HEK293 (cell line): Measurements from ENCODE around the gene PPP1R11.

Source experiments
- CTCF ChIA-PET: fragments of 350-600 bp; formaldehyde crosslinking; extraction: SDS; loops from one replicate; lab custom pipeline; 2021; ENCODE audit warnings: antibody characterized with exemption; lab: Yijun Ruan, JAX
- POLR2A ChIA-PET: fragments of 300-600 bp; formaldehyde crosslinking; extraction: SDS; loops from one replicate; lab custom pipeline; 2020; ENCODE audit warnings: antibody characterized with exemption, inconsistent platforms; lab: Yijun Ruan, JAX
- H3K27ac ChIP-seq: fragments of 200-500 bp; sonication (Bioruptor generic); 2 replicates; pipeline ENCODE4 v1.5.1; 2014; ENCODE audit warnings: low read depth, low read length, control low read depth, inconsistent platforms; ENCODE audit errors: extremely low read depth
- H3K36me3 ChIP-seq, 2 experiments: fragments of 200-500 bp in 1 of 2; sonication (Bioruptor generic) in 1 of 2; 1 replicate in 1 of 2; 2 replicates in 1 of 2; pipeline ENCODE4 v1.5.1; 2014 to 2017; ENCODE audit warnings: inconsistent platforms in 2 of 2, low read length in 2 of 2; ENCODE audit not compliant: control insufficient read depth in 2 of 2, insufficient read depth in 1 of 2
- H3K4me1 ChIP-seq: fragments of 200-500 bp; sonication (Bioruptor generic); 2 replicates; pipeline ENCODE4 v1.5.1; 2014; ENCODE audit warnings: mild to moderate bottlenecking, low read length, inconsistent platforms; ENCODE audit not compliant: control insufficient read depth, insufficient read depth
- H3K4me3 ChIP-seq: 2 replicates; pipeline ENCODE4 v1.5.1; 2011; ENCODE audit warnings: low read depth, mild to moderate bottlenecking, control low read depth, low read length, moderate library complexity
- H3K9me3 ChIP-seq: fragments of 200-500 bp; sonication (Bioruptor generic); 2 replicates; pipeline ENCODE4 v1.5.1; 2014; ENCODE audit warnings: low read depth, low read length, inconsistent platforms; ENCODE audit not compliant: control insufficient read depth, insufficient read depth
- GLI4 ChIP-seq: fragments of 450-650 bp; formaldehyde crosslinking; IDR thresholded peaks from 2 replicates; pipeline ENCODE4 v1.5.1; 2016; ENCODE audit warnings: missing biosample characterization, missing genetic modification characterization
- HOXC10 ChIP-seq: sonication (generic); formaldehyde crosslinking; IDR thresholded peaks from 2 replicates; pipeline ENCODE4 v1.8.1; 2023; ENCODE audit warnings: mild to moderate bottlenecking, missing genetic modification reagents
- INSM2 ChIP-seq: fragments of 450-650 bp; formaldehyde crosslinking; IDR thresholded peaks from 2 replicates; pipeline ENCODE4 v1.5.1; 2016; ENCODE audit warnings: missing biosample characterization, missing genetic modification characterization
- PRDM10 ChIP-seq: fragments of 450-650 bp; formaldehyde crosslinking; IDR thresholded peaks from 2 replicates; pipeline ENCODE4 v1.5.1; 2016; ENCODE audit warnings: missing biosample characterization, missing genetic modification characterization
- SCRT1 ChIP-seq: fragments of 450-650 bp; formaldehyde crosslinking; IDR thresholded peaks from 2 replicates; pipeline ENCODE4 v1.5.1; 2016; ENCODE audit warnings: missing biosample characterization, missing genetic modification characterization, borderline replicate concordance
- ZNF157 ChIP-seq: fragments of 450-650 bp; formaldehyde crosslinking; IDR thresholded peaks from 2 replicates; pipeline ENCODE4 v1.5.1; 2016; ENCODE audit warnings: missing biosample characterization, missing genetic modification characterization
- ZNF174 ChIP-seq: fragments of 450-650 bp; formaldehyde crosslinking; IDR thresholded peaks from 2 replicates; pipeline ENCODE4 v1.5.0; 2017; ENCODE audit warnings: missing biosample characterization, mild to moderate bottlenecking, missing genetic modification characterization
- ZNF202 ChIP-seq: fragments of 450-650 bp; formaldehyde crosslinking; IDR thresholded peaks from 2 replicates; pipeline ENCODE4 v1.5.1; 2016; ENCODE audit warnings: missing biosample characterization, missing genetic modification characterization, borderline replicate concordance
- ZNF23 ChIP-seq: fragments of 450-650 bp; formaldehyde crosslinking; IDR thresholded peaks from 2 replicates; pipeline ENCODE4 v1.5.1; 2016; ENCODE audit warnings: missing biosample characterization, missing genetic modification characterization, borderline replicate concordance
- ZNF398 ChIP-seq: fragments of 450-650 bp; formaldehyde crosslinking; IDR thresholded peaks from 2 replicates; pipeline ENCODE4 v1.5.1; 2017; ENCODE audit warnings: missing biosample characterization, missing genetic modification characterization
- ZNF404 ChIP-seq: fragments of 450-650 bp; formaldehyde crosslinking; IDR thresholded peaks from 2 replicates; pipeline ENCODE4 v1.5.1; 2017; ENCODE audit warnings: missing biosample characterization, missing genetic modification characterization
- ZNF549 ChIP-seq: fragments of 450-650 bp; IDR thresholded peaks from 2 replicates; pipeline ENCODE4 v1.5.1; 2018; ENCODE audit warnings: missing biosample characterization, missing genetic modification characterization, mild to moderate bottlenecking, inconsistent platforms, moderate library complexity
- ZNF600 ChIP-seq: fragments of 450-650 bp; formaldehyde crosslinking; IDR thresholded peaks from 2 replicates; pipeline ENCODE4 v1.5.1; 2016; ENCODE audit warnings: missing biosample characterization, missing genetic modification characterization
- ZNF621 ChIP-seq: fragments of 450-650 bp; formaldehyde crosslinking; IDR thresholded peaks from 2 replicates; pipeline ENCODE4 v1.5.1; 2017; ENCODE audit warnings: missing biosample characterization, missing genetic modification characterization
- ZNF623 ChIP-seq: fragments of 450-650 bp; formaldehyde crosslinking; IDR thresholded peaks from 2 replicates; pipeline ENCODE4 v1.5.1; 2016; ENCODE audit warnings: missing biosample characterization, missing genetic modification characterization
- ZNF76 ChIP-seq: fragments of 450-650 bp; formaldehyde crosslinking; IDR thresholded peaks from 2 replicates; pipeline ENCODE4; 2016; ENCODE audit warnings: low read depth, missing biosample characterization, missing genetic modification characterization, borderline replicate concordance
- ZNF792 ChIP-seq: fragments of 450-650 bp; formaldehyde crosslinking; IDR thresholded peaks from 2 replicates; pipeline ENCODE4 v1.5.1; 2016; ENCODE audit warnings: missing biosample characterization, missing genetic modification characterization
- ZSCAN18 ChIP-seq: fragments of 450-650 bp; formaldehyde crosslinking; IDR thresholded peaks from 2 replicates; pipeline ENCODE4 v1.5.1; 2016; ENCODE audit warnings: missing biosample characterization, missing genetic modification characterization

Gene PPP1R11

GRCh38 chr6:30112402-30112994, 45.5 kb downstream of the PPP1R11 start:
- no peak overlapping the region for H3K27ac ChIP-seq

GRCh38 chr6:30113003-30113759, 46.2 kb downstream of the PPP1R11 start, which contains the start of gene TRIM31:
TRIM31 (minus strand) TSS chr6:30113090; CDS start chr6:30112805, 285 bp downstream.
- H3K4me3 ChIP-seq = no peak within 1 kb of the TSS
- CTCF ChIA-PET = interaction anchor here (1.0 to 6.8 kb wide), 3 partner anchors 9 to 18 kb away, joined by 3 to 78 read pairs (median 34); no protein-coding TSS in a partner anchor
- no peaks in the 10 kb centered on the region for H3K36me3 ChIP-seq
- H3K27ac ChIP-seq = no peak within 1 kb of the TSS
- H3K4me1 ChIP-seq = no peaks in the 10 kb centered on the region
- POLR2A ChIA-PET = no interaction called here
- no peaks in the 10 kb centered on the region for H3K9me3 ChIP-seq
- no peak for TF ChIP-seq HOXC10 (CRISPR knock-in tag)

More at GRCh38 chr6:30112402-30112994, 45.5 kb downstream of the PPP1R11 start:
- Histone ChIP-seq H3K36me3 (no peaks in the 10 kb centered on the region), H3K4me3 (no peak overlapping the region), H3K4me1 (no peaks in the 10 kb centered on the region), H3K9me3 (no peaks in the 10 kb centered on the region)
- ChIA-PET POLR2A (no interaction called here), CTCF (interaction anchor here (1.0 to 6.8 kb wide), 4 partner anchors 8 to 58 kb away, joined by 3 to 78 read pairs (median 19); no protein-coding TSS in a partner anchor)
- TF ChIP-seq ZNF404 (tag by site-specific recombination) = no peak
- TF ChIP-seq ZNF600 (tag by site-specific recombination) = peak; percentile 33; the same call in 1 of the 2 replicates

GRCh38 chr6:30113841-30114240, 46.8 kb downstream of the PPP1R11 start:
- Histone ChIP-seq H3K4me1 (no peaks in the 10 kb centered on the region), H3K27ac (no peak overlapping the region), H3K4me3 (no peak overlapping the region), H3K9me3 (no peaks in the 10 kb centered on the region), H3K36me3 (no peaks in the 10 kb centered on the region)
- POLR2A ChIA-PET = no interaction called here
- CTCF ChIA-PET = interaction anchor here (5.6 to 6.8 kb wide), 2 partner anchors 10 to 17 kb away, joined by 34 to 78 read pairs; no protein-coding TSS in a partner anchor
- TF ChIP-seq ZNF549 (tag by site-specific recombination) = no peak
- no peak for TF ChIP-seq ZNF174 (tag by site-specific recombination)
- no peak for TF ChIP-seq PRDM10 (tag by site-specific recombination)
- no peak for TF ChIP-seq ZNF621
- no peak for TF ChIP-seq ZNF76 (tag by site-specific recombination)
- no peak for TF ChIP-seq ZNF23 (tag by site-specific recombination)
- no peak for TF ChIP-seq ZNF157 (tag by site-specific recombination)
- no peak for TF ChIP-seq ZNF623
- TF ChIP-seq ZNF792 (tag by site-specific recombination) = no peak
- no peak for TF ChIP-seq ZNF398
- no peak for TF ChIP-seq GLI4
- TF ChIP-seq ZSCAN18 (tag by site-specific recombination) = no peak
- TF ChIP-seq SCRT1 = no peak
- TF ChIP-seq INSM2 (tag by site-specific recombination) = no peak
- no peak for TF ChIP-seq ZNF202
